A549 (cell line): ENCODE data around the gene GPR108. TPM values are rescaled to one million over a fixed set of nuclear protein-coding genes. Genes with fewer than 3 reads are reported as not detected.
A peak's percentile ranks its signal among the peaks of the same experiment; 100 is the strongest.

Source experiments
- ATAC-seq, 2 experiments: fragments of 200-7000 bp in 1 of 2; fragments of >200 bp in 1 of 2; cut with Nextera tagmentation in 1 of 2; cut with Tn5 transposase in 1 of 2; 3 replicates each; pipeline versions ENCODE4 v1.8.0 to v1.9.1; 2018 to 2020; ENCODE audit warnings: mild to moderate bottlenecking in 1 of 2, moderate library complexity in 1 of 2
- CTCF ChIA-PET: fragments of 300-600 bp; sonication (Branson Sonifier 250); formaldehyde crosslinking; extraction: SDS; loops from one replicate; lab custom pipeline; 2021; ENCODE audit warnings: antibody characterized with exemption, inconsistent platforms; lab: Yijun Ruan, JAX
- POLR2A ChIA-PET: fragments of 350-600 bp; formaldehyde crosslinking; extraction: SDS; loops from one replicate; lab custom pipeline; 2021; ENCODE audit warnings: antibody characterized with exemption, inconsistent platforms; lab: Yijun Ruan, JAX
- DNase-seq, 2 experiments: peaks; one replicate each; pipeline versions ENCODE4 v3.0.0 to v3.0.0-alpha.2; 2011 to 2016; ENCODE audit warnings: low read depth in 1 of 2, low spot score in 1 of 2
- FAIRE-seq: peaks from 2 replicates; lab custom pipeline; 2011; peaks lifted over from hg19 to GRCh38; lab: Jason Lieb, UNC
- H3K27ac ChIP-seq, 2 experiments: fragments of >200 bp; sonication (Bioruptor Twin); formaldehyde crosslinking; 3 replicates each; pipeline ENCODE4 v1.5.1; 2016 to 2017
- H3K4me1 ChIP-seq: fragments of >200 bp; sonication (Bioruptor Twin); formaldehyde crosslinking; 3 replicates; pipeline ENCODE4 v1.6.1; 2016
- H3K4me2 ChIP-seq: fragments of >200 bp; sonication (Bioruptor Twin); formaldehyde crosslinking; 3 replicates; pipeline ENCODE4 v1.6.1; 2016
- H3K4me3 ChIP-seq: fragments of >200 bp; sonication (Bioruptor Twin); formaldehyde crosslinking; 3 replicates; pipeline ENCODE4 v1.5.1; 2016
- H3K9me3 ChIP-seq: fragments of >200 bp; sonication (Bioruptor Twin); formaldehyde crosslinking; 3 replicates; pipeline ENCODE4 v1.6.1; 2016
- CHD2 ChIP-seq: fragments of 150-350 bp; IDR thresholded peaks from 2 replicates; pipeline ENCODE4 v1.6.1; 2014; ENCODE audit warnings: low read length; ENCODE audit not compliant: partially characterized antibody
- FOSL2 ChIP-seq, 2 experiments: fragments of 450-650 bp in 1 of 2; fragments of >200 bp in 1 of 2; sonication (Bioruptor Twin) in 1 of 2; formaldehyde crosslinking; IDR thresholded peaks; 2 replicates each; pipeline versions ENCODE4 v1.5.0 to v1.6.1; 2016 to 2020; ENCODE audit warnings: mild to moderate bottlenecking in 1 of 2, moderate library complexity in 1 of 2
- HOXA7 ChIP-seq: fragments of 250-450 bp; sonication (Bioruptor Pico); IDR thresholded peaks from 2 replicates; pipeline ENCODE4 v1.5.0; 2020; ENCODE audit warnings: mild to moderate bottlenecking, moderate library complexity
- MAX ChIP-seq: IDR thresholded peaks from 2 replicates; pipeline ENCODE4 v1.6.1; 2012
- PHF8 ChIP-seq: fragments of 200-600 bp; sonication (generic); IDR thresholded peaks from 2 replicates; pipeline ENCODE4 v1.6.1; 2016; ENCODE audit warnings: low read depth, mild to moderate bottlenecking, antibody characterized with exemption, moderate library complexity, borderline replicate concordance
- RCOR1 ChIP-seq: fragments of 150-350 bp; IDR thresholded peaks from 2 replicates; pipeline ENCODE4 v1.6.1; 2014; ENCODE audit warnings: antibody characterized with exemption, low read length, low read depth
- RFX5 ChIP-seq: fragments of 450-650 bp; IDR thresholded peaks from 2 replicates; pipeline ENCODE4 v1.7.1; 2014; ENCODE audit warnings: antibody characterized with exemption, mild to moderate bottlenecking, moderate library complexity
- SMC3 ChIP-seq: fragments of >200 bp; sonication (Bioruptor Twin); formaldehyde crosslinking; IDR thresholded peaks from 3 replicates; pipeline ENCODE4 v1.6.1; 2018; ENCODE audit warnings: inconsistent platforms
- TP53 ChIP-seq: fragments of 250-450 bp; sonication (Bioruptor Pico); IDR thresholded peaks from 2 replicates; pipeline ENCODE4 v1.5.0; 2021; ENCODE audit warnings: mild to moderate bottlenecking, moderate library complexity
- ZFP36 ChIP-seq: fragments of 450-650 bp; IDR thresholded peaks from 2 replicates; pipeline ENCODE4 v1.6.1; 2014; ENCODE audit warnings: borderline replicate concordance; ENCODE audit not compliant: partially characterized antibody
- ZNF302 ChIP-seq: fragments of 250-450 bp; sonication (Bioruptor Pico); IDR thresholded peaks from 2 replicates; pipeline ENCODE4 v1.9.0; 2021; ENCODE audit warnings: inconsistent platforms, mild to moderate bottlenecking, moderate library complexity
- WGBS: methylation state at CpG from one replicate; pipeline ENCODE4 v1.1.6; 2017; ENCODE audit errors: missing lambda C conversion rate; 5-methylcytosine and 5-hydroxymethylcytosine counted together
- polyA plus RNA-seq, 4 experiments: library from polyadenylated mRNA; depleted of rRNA in 3 of 4; stranded (reverse); fragments of >200 nt; fragmentation: RNase III in 1 of 4; extraction: RNeasy Plus Mini Kit Qiagen cat#74134 plus additional on column Dnase treatment in 1 of 4; gene quantifications; 2 replicates in 3 of 4; 3 replicates in 1 of 4; pipeline ENCODE4 v1.2.3, GENCODE V29; 2011 to 2017
- TF ChIP-seq, protein P1 (sequence below): fragments of 150-350 bp; IDR thresholded peaks from 2 replicates; pipeline ENCODE4 v1.6.1; 2014; ENCODE audit warnings: low read depth, mild to moderate bottlenecking, low read length

Gene GPR108
- polyA plus RNA-seq, 2 of the 4 experiments (the other 2 are of a cell fraction): 36.4 to 50.2 TPM

DNA sequence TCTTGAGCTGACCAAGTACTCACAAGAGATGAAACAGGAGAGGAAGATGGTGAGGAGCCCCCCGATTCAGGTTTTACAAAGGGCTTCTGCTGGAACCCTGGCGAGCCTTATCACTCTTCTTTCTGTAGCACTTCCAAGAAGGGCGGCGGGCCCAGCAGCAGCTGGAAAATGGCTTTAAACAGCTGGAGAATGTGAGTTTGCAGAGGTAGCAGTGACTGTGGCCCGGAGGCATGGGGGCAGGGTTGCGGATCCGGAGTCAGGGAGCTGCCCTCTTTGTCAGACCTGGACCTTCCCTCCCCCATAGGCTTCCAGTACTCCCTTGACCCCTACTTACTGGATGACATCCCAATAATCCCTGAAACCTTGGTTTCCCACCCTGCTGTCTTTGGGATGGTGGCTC lies 5.7 kb upstream of the GPR108 start:
- ChIA-PET CTCF (interaction anchor here (1.1 to 6.3 kb wide), 3 partner anchors 26 to 226 kb away, joined by 3 to 36 read pairs (median 4); no protein-coding TSS in a partner anchor), POLR2A (interaction anchor here (1.0 to 1.1 kb wide), 2 partner anchors 12 to 212 kb away, joined by 3 read pairs; partner anchors contain the start of gene TNFSF9)
- DNase-seq (no peak), ATAC-seq (no peak), FAIRE-seq (no peak)
- H3K4me1 ChIP-seq: peaks cover 66% of the 10 kb centered on the region
- TF ChIP-seq CHD2: no peak
- TF ChIP-seq RCOR1: no peak
- no peaks in the 10 kb centered on the region for H3K9me3 ChIP-seq
- no peak overlapping the region for H3K4me3 ChIP-seq
- H3K27ac ChIP-seq: peak overlapping the region; percentile 92 to 99
- 83% methylated on average over 7 of the region's 7 CpGs for WGBS
- H3K4me2 ChIP-seq: peak overlapping the region; percentile 67

- TF ChIP-seq CHD2 (no peak), FOSL2 (IDR thresholded peaks at IDR 0.05) (no peak), FOSL2 (CRISPR knock-in tag; IDR thresholded peaks at IDR 0.05) (peak; percentile 20; the same call in 1 of the 2 replicates), ZNF302 (CRISPR knock-in tag) (no peak), MAX (peak; percentile 17; the same call in 1 of the 2 replicates), PHF8 (peak; percentile 22; the same call in 1 of the 2 replicates), TP53 (no peak), RFX5 (no peak), HOXA7 (CRISPR knock-in tag) (no peak), ZFP36 (no peak)
- TF ChIP-seq, protein P1, sequence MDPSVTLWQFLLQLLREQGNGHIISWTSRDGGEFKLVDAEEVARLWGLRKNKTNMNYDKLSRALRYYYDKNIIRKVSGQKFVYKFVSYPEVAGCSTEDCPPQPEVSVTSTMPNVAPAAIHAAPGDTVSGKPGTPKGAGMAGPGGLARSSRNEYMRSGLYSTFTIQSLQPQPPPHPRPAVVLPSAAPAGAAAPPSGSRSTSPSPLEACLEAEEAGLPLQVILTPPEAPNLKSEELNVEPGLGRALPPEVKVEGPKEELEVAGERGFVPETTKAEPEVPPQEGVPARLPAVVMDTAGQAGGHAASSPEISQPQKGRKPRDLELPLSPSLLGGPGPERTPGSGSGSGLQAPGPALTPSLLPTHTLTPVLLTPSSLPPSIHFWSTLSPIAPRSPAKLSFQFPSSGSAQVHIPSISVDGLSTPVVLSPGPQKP: no peak
- Histone ChIP-seq H3K9me3 (no peaks in the 10 kb centered on the region), H3K27ac (peak overlapping the region; percentile 97 to 98), H3K4me2 (peak overlapping the region; percentile 67), H3K4me1 (peaks cover 56% of the 10 kb centered on the region), H3K4me3 (peak overlapping the region; percentile 93)
- 1% methylated on average over 13 of the region's 46 CpGs for WGBS
- ChIA-PET CTCF (interaction anchor here (1.3 to 6.3 kb wide), 2 partner anchors 63 to 123 kb away, joined by 3 to 36 read pairs; no protein-coding TSS in a partner anchor), POLR2A (interaction anchor here (0.6 kb wide), 1 partner anchor 60 kb away, joined by 3 read pairs; no protein-coding TSS in a partner anchor)
- no peak for FAIRE-seq
- DNase-seq: peak in 1 of 2 experiments; percentile 27
- ATAC-seq: 0 out of 6 replicates have a peak, but pooled peaks of 1 of the 2 experiments have one; percentile 0
Observed at GRCh38 chr19:6740589-6741343, 3.4 kb upstream of the GPR108 start.

- peaks cover 50% of the 10 kb centered on the region for H3K4me1 ChIP-seq
- POLR2A ChIA-PET: interaction anchor here (0.6 to 1.0 kb wide), 2 partner anchors 27 to 61 kb away, joined by 3 read pairs; partner anchors contain the start of gene SH2D3A
- H3K4me3 ChIP-seq: peak overlapping the region; percentile 93
- TF ChIP-seq SMC3 (no peak), MAX (peak; percentile 1)
- CTCF ChIA-PET: interaction anchor here (6.3 kb wide), 1 partner anchor 123 kb away, joined by 36 read pairs; no protein-coding TSS in a partner anchor
- H3K4me2 ChIP-seq: peak overlapping the region; percentile 67
- DNase-seq (peak; percentile 50 to 53), FAIRE-seq (no peak), ATAC-seq (no peak)
- H3K9me3 ChIP-seq: no peaks in the 10 kb centered on the region
- peak overlapping the region; percentile 97 to 98 for H3K27ac ChIP-seq
- WGBS: 3% methylated on average over 11 of the region's 34 CpGs
Observed at GRCh38 chr19:6739883-6740588, 2.7 kb upstream of the GPR108 start.
